K562 (cell line): ENCODE measurements around the gene SFI1. TPM values are rescaled to one million over a fixed set of nuclear protein-coding genes. Genes with fewer than 3 reads are reported as not detected.

Source experiments
- CBX5 ChIP-seq: IDR thresholded peaks from 2 replicates; pipeline ENCODE4 v1.6.1; 2014; ENCODE audit warnings: low read depth, borderline replicate concordance
- CBX8 ChIP-seq: fragments of 200-600 bp; sonication (generic); IDR thresholded peaks from 2 replicates; pipeline ENCODE4 v1.6.1; 2012; ENCODE audit warnings: borderline replicate concordance, mixed run types, low read depth, mild to moderate bottlenecking, moderate library complexity, mixed read lengths, low read length, control low read depth, inconsistent platforms; ENCODE audit not compliant: poor library complexity, severe bottlenecking; ENCODE audit errors: extremely low read depth
- CCAR2 ChIP-seq: fragments of 200-400 bp; formaldehyde crosslinking; IDR thresholded peaks from 2 replicates; pipeline ENCODE4 v1.6.1; 2017; ENCODE audit warnings: mild to moderate bottlenecking, low read depth, low read length
- CEBPG ChIP-seq, 3 experiments: fragments of 200-800 bp in 1 of 3; sonication (Bioruptor generic) in 1 of 3; sonication (generic) in 1 of 3; formaldehyde crosslinking in 1 of 3; IDR thresholded peaks in 2 of 3; conservative IDR thresholded peaks in 1 of 3; 2 replicates each; pipeline versions ENCODE4 v1.6.1 to v1.8.0; 2016 to 2022; ENCODE audit warnings: missing compliant biosample characterization in 2 of 3, missing genetic modification characterization in 2 of 3, mild to moderate bottlenecking in 1 of 3, missing genetic modification reagents in 1 of 3
- E2F3 ChIP-seq: fragments of 250-450 bp; sonication (Bioruptor Pico); IDR thresholded peaks from 2 replicates; pipeline ENCODE4 v1.4.0; 2020; ENCODE audit warnings: mild to moderate bottlenecking
- FOXM1 ChIP-seq, 2 experiments: fragments of 450-650 bp in 1 of 2; sonication (generic) in 1 of 2; formaldehyde crosslinking in 1 of 2; IDR thresholded peaks; 2 replicates each; pipeline versions ENCODE4 v1.6.1 to v1.9.0; 2017 to 2022; ENCODE audit warnings: low read depth in 2 of 2, mild to moderate bottlenecking in 2 of 2, missing genetic modification reagents in 1 of 2, moderate library complexity in 1 of 2
- JUND ChIP-seq, 2 experiments: IDR thresholded peaks; 2 replicates in 1 of 2; 3 replicates in 1 of 2; pipeline ENCODE4 v1.6.1; 2011; ENCODE audit warnings: borderline replicate concordance in 2 of 2, low read depth in 2 of 2, low read length in 2 of 2, improper control_type of control experiment in 1 of 2, missing biosample characterization in 1 of 2, missing genetic modification characterization in 1 of 2, missing genetic modification reagents in 1 of 2
- MAZ ChIP-seq, 2 experiments: fragments of 450-650 bp in 1 of 2; sonication (generic) in 1 of 2; formaldehyde crosslinking; IDR thresholded peaks in 1 of 2; conservative IDR thresholded peaks in 1 of 2; 2 replicates each; pipeline versions ENCODE4 v1.4.0 to v1.5.0; 2020; ENCODE audit warnings: mild to moderate bottlenecking in 1 of 2, missing genetic modification reagents in 1 of 2
- NBN ChIP-seq: fragments of 450-650 bp; IDR thresholded peaks from 2 replicates; pipeline ENCODE4 v1.6.1; 2016; ENCODE audit warnings: low read depth, mild to moderate bottlenecking
- NCOR1 ChIP-seq: fragments of 450-650 bp; IDR thresholded peaks from 2 replicates; pipeline ENCODE4 v1.6.1; 2016; ENCODE audit warnings: mild to moderate bottlenecking, moderate library complexity
- OTX1 ChIP-seq: fragments of 450-650 bp; formaldehyde crosslinking; IDR thresholded peaks from 2 replicates; pipeline ENCODE4 v1.4.0; 2022; ENCODE audit warnings: mild to moderate bottlenecking
- SRSF9 ChIP-seq: fragments of 200-400 bp; formaldehyde crosslinking; IDR thresholded peaks from 2 replicates; pipeline ENCODE4 v1.6.1; 2017; ENCODE audit warnings: low read depth, low read length, borderline replicate concordance
- TBL1XR1 ChIP-seq, 2 experiments: IDR thresholded peaks; 2 replicates each; pipeline ENCODE4 v1.6.1; 2012; ENCODE audit warnings: improper control_type of control experiment in 2 of 2, low read length in 2 of 2, mild to moderate bottlenecking in 1 of 2
- ZNF133 ChIP-seq: fragments of 250-450 bp; sonication (Bioruptor Pico); IDR thresholded peaks from 2 replicates; pipeline ENCODE4 v1.4.0; 2020; ENCODE audit warnings: mild to moderate bottlenecking
- ZNF146 ChIP-seq: IDR thresholded peaks from one replicate; pipeline ENCODE4 v1.6.1; 2018; ENCODE audit warnings: missing compliant biosample characterization; ENCODE audit not compliant: unreplicated experiment
- ZNF197 ChIP-seq: fragments of 200-800 bp; sonication (Bioruptor generic); IDR thresholded peaks from 2 replicates; pipeline ENCODE4 v1.6.1; 2016; ENCODE audit warnings: low read depth, missing genetic modification characterization, missing compliant biosample characterization
- ZNF347 ChIP-seq: fragments of 450-650 bp; formaldehyde crosslinking; IDR thresholded peaks from 2 replicates; pipeline ENCODE4 v1.4.0; 2020; ENCODE audit warnings: low read depth, mild to moderate bottlenecking, moderate library complexity
- ZNF584 ChIP-seq: fragments of 200-800 bp; sonication (Bioruptor generic); IDR thresholded peaks from 2 replicates; pipeline ENCODE4 v1.6.1; 2016; ENCODE audit warnings: low read depth, mild to moderate bottlenecking, missing genetic modification characterization, missing compliant biosample characterization
- ZNF696 ChIP-seq: fragments of 250-450 bp; sonication (Bioruptor Pico); conservative IDR thresholded peaks from 2 replicates; pipeline ENCODE4 v1.4.0; 2020; ENCODE audit warnings: mild to moderate bottlenecking, moderate library complexity
- polyA plus RNA-seq, 8 experiments: library from polyadenylated mRNA; depleted of rRNA in 4 of 8; stranded (reverse) in 5 of 8; unstranded in 3 of 8; fragments of >200 nt; fragmentation: Nextera tagmentation in 2 of 8; fragmentation: Illumina TruSeq in 1 of 8; extraction: Ambion mirVana in 2 of 8; extraction: Trizol in 1 of 8; gene quantifications; 2 replicates each; pipeline versions ENCODE4 v1.2.1 to v1.2.3, GENCODE V29; 2011 to 2014; ENCODE audit warnings: inconsistent platforms in 1 of 8, missing spikeins in 1 of 8
- total RNA-seq, 7 experiments: library from RNA; depleted of rRNA in 6 of 7; stranded (reverse); fragments of >200 nt in 6 of 7; fragmentation: Illumina TruSeq in 2 of 7; extraction: Trizol in 2 of 7; gene quantifications; 2 replicates each; pipeline versions ENCODE4 v1.2.1 to v1.2.3, GENCODE V29; 2011 to 2021; ENCODE audit warnings: low replicate concordance in 1 of 7
- TF ChIP-seq, protein P1 (sequence below): sonication (generic); IDR thresholded peaks from 2 replicates; pipeline ENCODE4 v1.6.1; 2016
- TF ChIP-seq, protein P2 (sequence below): sonication (generic); formaldehyde crosslinking; IDR thresholded peaks from 2 replicates; pipeline ENCODE4 v1.8.0; 2022; ENCODE audit warnings: missing genetic modification reagents, mild to moderate bottlenecking, borderline replicate concordance
- TF ChIP-seq, protein P3 (sequence below): fragments of 250-450 bp; sonication (Bioruptor Pico); IDR thresholded peaks from 2 replicates; pipeline ENCODE4 v1.9.0; 2021; ENCODE audit warnings: mild to moderate bottlenecking, inconsistent platforms

The SFI1 gene
- total and polyA plus RNA-seq, 9 of the 15 experiments (the other 6 are each of a cell fraction or from before 2014, with no cell fraction given), result 3.0 to 25.6 (median 14.1) TPM

DNA sequence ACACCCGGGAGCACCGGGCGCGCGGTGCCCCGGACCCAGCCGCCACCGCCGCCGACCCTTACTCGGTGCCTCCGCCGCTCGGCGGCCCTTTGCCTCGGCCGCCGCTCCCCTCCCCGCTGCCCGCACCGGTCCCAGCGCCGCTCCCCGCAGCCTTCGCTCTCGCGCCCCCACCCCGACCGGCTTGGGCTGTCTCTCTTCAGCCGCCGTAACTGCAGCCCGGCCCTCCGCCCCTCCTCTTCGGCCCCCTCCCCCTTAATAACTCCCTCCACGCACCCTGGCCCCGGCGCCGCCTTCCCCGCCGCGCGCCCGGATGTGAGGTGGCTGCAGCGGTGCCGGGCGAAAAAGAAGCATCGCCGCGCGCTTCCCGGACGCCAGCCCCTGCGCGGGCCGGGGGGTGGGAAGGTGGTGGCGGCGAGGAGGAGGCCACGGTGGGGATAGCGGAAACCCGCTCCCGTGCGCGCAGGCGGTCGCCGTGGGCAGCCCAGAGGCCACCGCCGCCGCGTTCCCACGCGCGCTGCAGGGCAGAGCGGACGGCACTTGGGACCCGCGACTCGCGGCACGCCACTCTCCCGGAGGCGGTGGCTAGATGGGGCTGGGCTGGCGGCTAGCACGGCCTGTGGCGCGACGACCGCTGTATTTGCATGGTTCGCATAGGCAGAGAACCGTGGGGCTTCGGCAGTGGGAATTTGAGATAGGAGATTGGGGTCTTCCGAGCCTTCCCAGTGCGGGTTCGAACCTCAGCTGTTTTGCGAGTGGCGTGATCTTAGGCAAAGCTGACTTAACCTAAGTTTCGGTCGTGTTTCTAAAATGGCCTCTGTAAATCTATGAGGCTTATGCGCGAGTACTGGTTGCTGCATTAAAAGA lies 6.5 kb upstream of the SFI1 start, which contains the start of gene EIF4ENIF1 (continued):
- TF ChIP-seq MAZ (CRISPR knock-in tag; conservative IDR thresholded peaks at IDR 0.05 in 1 of 2, IDR thresholded peaks at IDR 0.05 in 1 of 2), result peak; percentile 74 to 87
- TF ChIP-seq ZNF347 (CRISPR knock-in tag), result no peak
- TF ChIP-seq, protein P1, sequence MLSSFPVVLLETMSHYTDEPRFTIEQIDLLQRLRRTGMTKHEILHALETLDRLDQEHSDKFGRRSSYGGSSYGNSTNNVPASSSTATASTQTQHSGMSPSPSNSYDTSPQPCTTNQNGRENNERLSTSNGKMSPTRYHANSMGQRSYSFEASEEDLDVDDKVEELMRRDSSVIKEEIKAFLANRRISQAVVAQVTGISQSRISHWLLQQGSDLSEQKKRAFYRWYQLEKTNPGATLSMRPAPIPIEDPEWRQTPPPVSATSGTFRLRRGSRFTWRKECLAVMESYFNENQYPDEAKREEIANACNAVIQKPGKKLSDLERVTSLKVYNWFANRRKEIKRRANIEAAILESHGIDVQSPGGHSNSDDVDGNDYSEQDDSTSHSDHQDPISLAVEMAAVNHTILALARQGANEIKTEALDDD, result no peak
- no peak for TF ChIP-seq ZNF584
- no peak for TF ChIP-seq TBL1XR1 (IDR thresholded peaks at IDR 0.05; ENCODE audit: low read length in 2 of 2)
- TF ChIP-seq, protein P2, sequence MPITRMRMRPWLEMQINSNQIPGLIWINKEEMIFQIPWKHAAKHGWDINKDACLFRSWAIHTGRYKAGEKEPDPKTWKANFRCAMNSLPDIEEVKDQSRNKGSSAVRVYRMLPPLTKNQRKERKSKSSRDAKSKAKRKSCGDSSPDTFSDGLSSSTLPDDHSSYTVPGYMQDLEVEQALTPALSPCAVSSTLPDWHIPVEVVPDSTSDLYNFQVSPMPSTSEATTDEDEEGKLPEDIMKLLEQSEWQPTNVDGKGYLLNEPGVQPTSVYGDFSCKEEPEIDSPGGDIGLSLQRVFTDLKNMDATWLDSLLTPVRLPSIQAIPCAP (CRISPR knock-in tag), result no peak
- TF ChIP-seq CCAR2, result no peak
- no peak; the same call in 1 of the 2 replicates for TF ChIP-seq NCOR1
- no peak; the same call in 1 of the 2 replicates for TF ChIP-seq ZNF197 (CRISPR knock-in tag)
- TF ChIP-seq ZNF133 (CRISPR knock-in tag), result no peak
- no peak for TF ChIP-seq NBN
- TF ChIP-seq ZNF696 (CRISPR knock-in tag), result no peak
- TF ChIP-seq SRSF9, result no peak
- TF ChIP-seq, protein P3, sequence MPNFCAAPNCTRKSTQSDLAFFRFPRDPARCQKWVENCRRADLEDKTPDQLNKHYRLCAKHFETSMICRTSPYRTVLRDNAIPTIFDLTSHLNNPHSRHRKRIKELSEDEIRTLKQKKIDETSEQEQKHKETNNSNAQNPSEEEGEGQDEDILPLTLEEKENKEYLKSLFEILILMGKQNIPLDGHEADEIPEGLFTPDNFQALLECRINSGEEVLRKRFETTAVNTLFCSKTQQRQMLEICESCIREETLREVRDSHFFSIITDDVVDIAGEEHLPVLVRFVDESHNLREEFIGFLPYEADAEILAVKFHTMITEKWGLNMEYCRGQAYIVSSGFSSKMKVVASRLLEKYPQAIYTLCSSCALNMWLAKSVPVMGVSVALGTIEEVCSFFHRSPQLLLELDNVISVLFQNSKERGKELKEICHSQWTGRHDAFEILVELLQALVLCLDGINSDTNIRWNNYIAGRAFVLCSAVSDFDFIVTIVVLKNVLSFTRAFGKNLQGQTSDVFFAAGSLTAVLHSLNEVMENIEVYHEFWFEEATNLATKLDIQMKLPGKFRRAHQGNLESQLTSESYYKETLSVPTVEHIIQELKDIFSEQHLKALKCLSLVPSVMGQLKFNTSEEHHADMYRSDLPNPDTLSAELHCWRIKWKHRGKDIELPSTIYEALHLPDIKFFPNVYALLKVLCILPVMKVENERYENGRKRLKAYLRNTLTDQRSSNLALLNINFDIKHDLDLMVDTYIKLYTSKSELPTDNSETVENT (CRISPR knock-in tag), result no peak
- TF ChIP-seq JUND (IDR thresholded peaks at IDR 0.05; ENCODE audit: borderline replicate concordance, low read depth, low read length), result no peak
- no peak; the same call in 2 of the 3 replicates for TF ChIP-seq JUND (tag; IDR thresholded peaks at IDR 0.05; ENCODE audit: borderline replicate concordance, low read depth, low read length)
- TF ChIP-seq CBX8, result no peak
- no peak for TF ChIP-seq CEBPG (CRISPR knock-in tag; IDR thresholded peaks at IDR 0.05)
- TF ChIP-seq CEBPG (tag; conservative IDR thresholded peaks at IDR 0.05 in 1 of 2, IDR thresholded peaks at IDR 0.05 in 1 of 2), result no peak
- no peak for TF ChIP-seq OTX1 (CRISPR knock-in tag)
- no peak for TF ChIP-seq FOXM1 (IDR thresholded peaks at IDR 0.05; ENCODE audit: low read depth)
- no peak for TF ChIP-seq FOXM1 (CRISPR knock-in tag; IDR thresholded peaks at IDR 0.05; ENCODE audit: low read depth)
- no peak for TF ChIP-seq CBX5
- TF ChIP-seq E2F3 (CRISPR knock-in tag), result no peak
- no peak for TF ChIP-seq ZNF146 (CRISPR knock-in tag)
